Peyer's patch (tissue), 4 donors: Measurements from ENCODE around the gene DPM2. TPM values are rescaled to one million over a fixed set of nuclear protein-coding genes. Genes with fewer than 3 reads are reported as not detected.

Source experiments
- DNase-seq, 3 donors: peaks; one replicate each; pipeline ENCODE4 v3.0.0-alpha.2; 2017 to 2019
- H3K27ac ChIP-seq, 4 donors: fragments of 200-600 bp; sonication (generic); one replicate each; pipeline ENCODE4 v1.5.1; 2016 to 2019
- H3K27me3 ChIP-seq, 2 donors: fragments of 200-600 bp; sonication (generic); one replicate each; pipeline ENCODE4 v1.5.1; 2019
- H3K36me3 ChIP-seq, 3 donors: fragments of 200-600 bp; sonication (generic); one replicate each; pipeline ENCODE4 v1.5.1; 2016 to 2019
- H3K4me1 ChIP-seq, 4 donors: fragments of 200-600 bp; sonication (generic); one replicate each; pipeline ENCODE4 v1.5.1; 2016 to 2019
- H3K4me3 ChIP-seq, 4 donors: fragments of 200-600 bp; sonication (generic); 1 replicate in 3 of 4; 2 replicates in 1 of 4; pipeline ENCODE4 v1.5.1; 2016 to 2019; ENCODE audit warnings: mild to moderate bottlenecking in 1 of 4
- H3K9me3 ChIP-seq, 4 donors: fragments of 200-600 bp; sonication (generic); one replicate each; pipeline ENCODE4 v1.5.1; 2016 to 2019; ENCODE audit warnings: mild to moderate bottlenecking in 1 of 4
- CTCF ChIP-seq, 6 experiments: fragments of 450-650 bp in 4 of 6; fragments of 200-600 bp in 2 of 6; sonication (generic) in 1 of 6; IDR thresholded peaks; one replicate each; pipeline ENCODE4 v1.5.1; 2017 to 2019; ENCODE audit warnings: antibody characterized with exemption in 6 of 6, mild to moderate bottlenecking in 3 of 6, moderate library complexity in 1 of 6
- POLR2A ChIP-seq, 2 donors: fragments of 450-650 bp; IDR thresholded peaks; one replicate each; pipeline ENCODE4 v1.5.1; 2017; ENCODE audit warnings: antibody characterized with exemption in 2 of 2, mild to moderate bottlenecking in 2 of 2, moderate library complexity in 2 of 2
- total RNA-seq, 4 donors: library from RNA; depleted of rRNA; stranded (reverse); fragments of >200 nt; gene quantifications; one replicate each; pipeline ENCODE4 v1.1.0, GENCODE V29; 2016

The DPM2 gene
- total RNA-seq, 4 donors from 2014 or later: 20.6 to 27.3 (median 22.1) TPM

- TF ChIP-seq POLR2A (IDR thresholded peaks at IDR 0.05) (no peak), CTCF (IDR thresholded peaks at IDR 0.05) (no peak)
- Histone ChIP-seq H3K27me3 (no peaks in the 10 kb centered on the region), H3K4me3 (no peak overlapping the region), H3K27ac (peak overlapping the region in 1 of 4 donors; percentile 38), H3K4me1 (peaks cover 0 to 29% (median 2%) of the 10 kb centered on the region in 4 donors), H3K9me3 (no peaks in the 10 kb centered on the region), H3K36me3 (peaks cover 0 to 94% (median 0%) of the 10 kb centered on the region in 3 donors)
- DNase-seq: no peak
Measured at GRCh38 chr9:127945942-127946341, 8.3 kb upstream of the DPM2 start.

- DNase-seq: no peak
- Histone ChIP-seq H3K9me3 (no peaks in the 10 kb centered on the region), H3K27me3 (no peaks in the 10 kb centered on the region), H3K27ac (no peak overlapping the region), H3K4me1 (peaks cover 0 to 23% (median 2%) of the 10 kb centered on the region in 4 donors), H3K4me3 (no peak overlapping the region), H3K36me3 (peaks cover 0 to 94% (median 0%) of the 10 kb centered on the region in 3 donors)
- TF ChIP-seq CTCF (IDR thresholded peaks at IDR 0.05) (no peak), POLR2A (IDR thresholded peaks at IDR 0.05) (no peak)
Measured at GRCh38 chr9:127945338-127945737, 7.7 kb upstream of the DPM2 start.

GRCh38 chr9:127944586-127945218 lies 7.0 kb upstream of the DPM2 start:
- no peak overlapping the region for H3K4me3 ChIP-seq
- peak overlapping the region in 2 of 4 donors; percentile 6 to 48 for H3K27ac ChIP-seq
- H3K9me3 ChIP-seq: no peaks in the 10 kb centered on the region
- DNase-seq: no peak
- TF ChIP-seq CTCF (IDR thresholded peaks at IDR 0.05) (no peak), POLR2A (IDR thresholded peaks at IDR 0.05) (no peak)
- H3K36me3 ChIP-seq: peaks cover 0 to 94% (median 0%) of the 10 kb centered on the region in 3 donors
- H3K4me1 ChIP-seq: peaks cover 0 to 19% (median 2%) of the 10 kb centered on the region in 4 donors
- no peaks in the 10 kb centered on the region for H3K27me3 ChIP-seq

- H3K36me3 ChIP-seq: peaks cover 0 to 88% (median 0%) of the 10 kb centered on the region in 3 donors
- H3K27me3 ChIP-seq: no peaks in the 10 kb centered on the region
- H3K4me3 ChIP-seq: no peak overlapping the region
- H3K27ac ChIP-seq: peak overlapping the region in 2 of 4 donors; percentile 6 to 48
- TF ChIP-seq POLR2A (IDR thresholded peaks at IDR 0.05) (no peak), CTCF (IDR thresholded peaks at IDR 0.05) (peak; percentile 66 to 95 (median 92))
- peaks cover 0 to 15% (median 2%) of the 10 kb centered on the region in 4 donors for H3K4me1 ChIP-seq
- no peaks in the 10 kb centered on the region for H3K9me3 ChIP-seq
- DNase-seq: peak; percentile 86 to 94 (median 90)
Measured at GRCh38 chr9:127943731-127944144, 6.1 kb upstream of the DPM2 start.

- TF ChIP-seq POLR2A (IDR thresholded peaks at IDR 0.05): no peak
- no peak for TF ChIP-seq CTCF (IDR thresholded peaks at IDR 0.05)
- Histone ChIP-seq H3K27me3 (no peaks in the 10 kb centered on the region), H3K36me3 (peaks cover 0 to 82% (median 0%) of the 10 kb centered on the region in 3 donors), H3K4me3 (no peak overlapping the region), H3K4me1 (peaks cover 0 to 19% (median 5%) of the 10 kb centered on the region in 4 donors), H3K9me3 (no peaks in the 10 kb centered on the region), H3K27ac (peak overlapping the region in 1 of 4 donors; percentile 48)
- no peak for DNase-seq
Measured at GRCh38 chr9:127943011-127943662, 5.5 kb upstream of the DPM2 start.
